ENCODE data around the gene CYP26C1.

CYP26C1 gene, protein sequence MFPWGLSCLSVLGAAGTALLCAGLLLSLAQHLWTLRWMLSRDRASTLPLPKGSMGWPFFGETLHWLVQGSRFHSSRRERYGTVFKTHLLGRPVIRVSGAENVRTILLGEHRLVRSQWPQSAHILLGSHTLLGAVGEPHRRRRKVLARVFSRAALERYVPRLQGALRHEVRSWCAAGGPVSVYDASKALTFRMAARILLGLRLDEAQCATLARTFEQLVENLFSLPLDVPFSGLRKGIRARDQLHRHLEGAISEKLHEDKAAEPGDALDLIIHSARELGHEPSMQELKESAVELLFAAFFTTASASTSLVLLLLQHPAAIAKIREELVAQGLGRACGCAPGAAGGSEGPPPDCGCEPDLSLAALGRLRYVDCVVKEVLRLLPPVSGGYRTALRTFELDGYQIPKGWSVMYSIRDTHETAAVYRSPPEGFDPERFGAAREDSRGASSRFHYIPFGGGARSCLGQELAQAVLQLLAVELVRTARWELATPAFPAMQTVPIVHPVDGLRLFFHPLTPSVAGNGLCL

DNA sequence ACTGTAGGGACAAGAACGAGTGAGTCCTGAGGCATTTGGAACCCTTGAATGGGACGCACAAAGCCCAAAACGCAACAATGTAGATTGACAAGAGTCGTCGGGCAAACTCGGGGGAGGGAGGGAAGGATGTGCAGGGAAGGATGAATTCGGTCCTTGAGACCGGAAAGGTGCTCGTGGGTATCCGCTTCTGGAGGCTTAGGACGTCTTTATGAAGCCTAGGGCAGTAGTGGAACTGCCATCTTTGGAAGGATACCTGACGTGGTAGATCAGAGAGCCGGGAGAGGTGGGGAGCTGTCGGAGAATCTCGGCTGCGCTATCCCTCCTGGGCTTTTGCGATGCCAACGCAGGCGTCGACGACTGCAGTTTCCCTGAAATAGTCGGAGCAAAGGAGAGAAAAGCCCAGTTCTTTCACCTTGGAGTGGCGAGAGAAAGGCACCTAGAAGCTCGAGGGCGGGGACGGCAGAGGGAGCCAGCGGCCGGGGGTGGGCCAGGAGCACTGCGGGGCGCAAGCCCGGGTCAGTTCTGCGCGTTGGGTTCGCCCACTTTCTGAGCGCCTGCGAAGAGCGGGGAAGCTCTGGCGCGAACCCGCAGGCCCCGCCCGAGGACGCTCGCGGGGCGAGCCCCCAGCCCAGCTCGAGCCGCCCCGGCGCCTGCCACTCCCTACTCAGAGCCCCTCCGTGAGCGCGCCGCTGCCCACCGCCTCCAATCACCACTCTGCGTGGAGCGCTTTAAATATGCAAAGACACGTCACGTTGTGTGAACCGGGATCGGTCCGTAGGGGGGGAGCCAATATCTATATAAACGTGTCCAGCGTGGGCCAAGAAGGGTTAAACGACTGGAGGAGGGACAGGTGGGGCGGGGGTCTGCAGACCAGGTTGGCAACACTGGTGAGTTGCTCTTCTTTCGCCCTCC, at the start of gene CYP26C1:
CYP26C1 (plus strand) TSS at position 824 of the 912 bp plus-strand sequence. CDS start 466 bp downstream, outside the sequence.
- DNase-seq (ENCODE audit: low read depth, low spot score): no peak

DNA sequence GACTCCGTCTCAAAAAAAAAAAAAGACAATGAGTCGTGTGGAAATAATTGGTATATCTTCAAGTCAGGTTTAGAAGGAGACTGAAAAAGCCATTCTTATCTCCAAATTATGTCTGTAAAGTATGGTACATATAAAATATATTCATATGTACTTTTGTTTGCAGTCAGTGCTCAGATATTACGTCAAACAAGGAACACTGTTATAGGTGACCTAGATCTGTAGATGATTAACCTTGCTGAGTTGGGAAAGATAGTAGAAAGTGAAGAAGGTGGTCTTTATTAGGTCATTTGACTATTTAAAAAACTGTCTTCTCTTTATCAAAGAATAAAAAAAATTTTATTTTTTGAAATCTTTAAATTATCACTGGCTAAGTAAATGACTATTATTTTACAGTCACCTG, 44.9 kb upstream of the CYP26C1 start:
- DNase-seq (ENCODE audit: low read depth, low spot score): no peak

DNA sequence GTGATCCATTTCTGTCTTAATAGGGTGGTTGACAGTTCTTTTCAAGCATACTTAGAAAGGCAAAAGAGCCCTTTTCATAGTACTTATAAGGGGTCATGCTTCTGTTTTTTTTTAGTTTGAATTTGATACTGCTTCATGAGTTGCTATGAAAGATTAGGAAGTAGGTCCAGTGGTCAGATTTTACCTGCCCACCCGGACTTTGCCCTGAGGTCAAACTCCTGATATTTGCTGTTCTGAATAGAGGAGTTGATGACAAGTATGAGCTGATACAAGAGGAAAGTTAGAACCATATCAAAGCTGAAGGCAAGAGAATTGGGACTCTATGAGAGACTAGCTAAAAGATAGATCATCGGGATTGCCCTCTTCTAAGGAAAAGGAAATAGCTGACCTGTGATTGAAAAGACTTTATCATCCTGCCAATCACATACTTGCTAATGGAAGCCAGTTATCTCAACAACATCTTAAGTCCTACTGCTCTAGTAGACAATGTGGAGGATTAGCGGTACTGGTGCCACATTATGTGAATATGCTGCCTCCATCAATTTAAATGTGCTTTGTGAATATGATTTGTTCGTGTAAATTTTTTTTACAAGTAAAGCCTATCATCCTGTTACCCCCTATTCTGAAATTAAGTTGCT, 37.5 kb upstream of the CYP26C1 start:
- DNase-seq (ENCODE audit: low read depth, low spot score): no peak

DNA sequence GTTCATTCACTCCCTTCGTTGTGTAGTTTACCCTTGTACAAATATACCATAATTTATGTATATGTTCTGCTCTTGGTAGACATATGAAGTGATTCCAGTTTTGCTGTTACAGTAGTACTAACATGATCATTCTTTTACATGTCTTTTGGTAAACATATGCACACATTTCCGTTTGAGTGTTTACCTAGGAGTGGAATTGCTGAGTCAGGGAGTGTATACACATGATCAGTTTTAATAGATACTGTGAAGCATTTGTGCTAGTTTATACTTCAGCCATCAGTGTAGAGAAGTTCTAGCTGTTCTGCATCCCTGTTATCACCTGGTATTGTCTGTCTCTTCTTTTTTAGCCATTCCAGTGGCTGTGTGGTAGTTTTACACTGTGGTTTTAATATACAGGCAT, 34.5 kb upstream of the CYP26C1 start:
- DNase-seq (ENCODE audit: low read depth, low spot score): no peak

DNA sequence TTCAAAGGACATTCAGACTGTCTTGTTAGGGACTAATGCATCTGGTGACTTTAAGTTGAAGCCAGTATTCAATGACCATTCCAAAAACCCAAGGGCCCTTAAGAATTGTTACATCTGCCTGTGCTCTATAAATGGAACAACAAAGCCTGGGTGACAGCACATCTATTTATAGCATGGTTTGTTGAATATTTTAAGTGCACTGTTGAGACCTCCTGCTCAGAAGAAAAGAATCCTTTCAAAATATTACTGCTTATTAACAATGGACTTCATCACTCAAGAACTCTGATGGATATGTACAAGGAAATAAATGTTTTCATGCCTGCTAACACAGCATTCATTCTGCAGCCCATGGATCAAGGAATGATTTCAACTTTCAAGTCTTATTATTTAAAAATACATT, 33.1 kb upstream of the CYP26C1 start:
- no peak for DNase-seq (ENCODE audit: low read depth, low spot score)

- DNase-seq (ENCODE audit: low read depth, low spot score): no peak
Measured at GRCh38 chr10:93028883-93029282, 31.7 kb upstream of the CYP26C1 start.

- no peak for DNase-seq (ENCODE audit: low read depth, low spot score)
Measured at GRCh38 chr10:93030409-93030808, 30.2 kb upstream of the CYP26C1 start.

DNA sequence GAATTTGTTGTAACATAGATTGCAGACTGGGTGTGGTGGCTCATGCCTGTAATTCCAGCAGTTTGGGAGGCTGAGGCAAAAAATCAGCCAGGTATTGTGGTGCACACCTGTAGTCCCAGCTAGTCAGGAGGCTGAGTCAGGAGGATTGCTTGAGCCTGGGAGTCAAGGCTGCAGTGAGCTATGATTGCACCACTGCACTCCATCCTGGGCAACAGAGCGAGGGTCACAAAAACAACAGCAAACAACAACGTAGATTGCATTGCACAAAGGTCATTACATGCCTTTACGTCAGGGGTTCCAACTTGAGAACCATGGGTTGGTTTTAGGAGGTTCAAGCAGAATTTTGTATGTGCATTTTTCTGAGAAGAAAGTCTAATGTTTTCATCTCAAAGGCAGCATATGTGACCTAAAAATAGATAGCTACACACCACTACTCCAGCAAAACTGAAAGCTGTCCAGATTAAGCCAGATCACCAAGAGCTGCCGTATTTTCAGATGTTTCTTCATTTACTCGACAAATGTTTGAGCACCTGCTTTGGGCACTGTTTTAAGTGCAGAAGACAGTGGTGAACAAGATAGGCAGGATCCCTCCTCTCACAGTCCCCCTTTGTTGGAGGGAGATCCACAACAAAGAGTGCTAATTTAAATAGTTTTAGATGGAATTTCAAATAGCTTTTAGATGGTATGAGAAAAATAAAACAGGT, 28.3 kb upstream of the CYP26C1 start:
- DNase-seq (ENCODE audit: low read depth, low spot score): no peak

GRCh38 chr10:93032809-93033137, 27.8 kb upstream of the CYP26C1 start:
- DNase-seq (ENCODE audit: low read depth, low spot score): no peak

DNA sequence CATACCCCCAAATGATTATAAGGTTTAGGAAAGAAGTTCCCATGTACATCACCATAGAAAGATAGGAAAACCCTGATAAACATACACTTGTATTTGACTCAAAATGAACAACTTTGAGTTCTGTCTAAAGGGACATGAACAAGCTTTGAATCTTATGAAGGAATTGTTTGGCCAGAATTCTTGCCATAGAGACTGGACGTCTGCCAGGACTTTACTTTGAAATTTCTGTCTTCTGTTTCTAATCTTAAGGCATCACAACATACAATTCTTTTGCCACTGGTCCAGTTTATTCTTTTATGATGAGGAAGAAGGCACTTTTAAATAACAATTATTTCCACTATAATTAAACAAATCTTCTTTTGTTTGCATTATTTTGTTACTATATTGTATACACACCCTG, 26.2 kb upstream of the CYP26C1 start:
- DNase-seq (ENCODE audit: low read depth, low spot score): no peak

GRCh38 chr10:93039110-93039509, 21.5 kb upstream of the CYP26C1 start:
- no peak for DNase-seq (ENCODE audit: low read depth, low spot score)

DNA sequence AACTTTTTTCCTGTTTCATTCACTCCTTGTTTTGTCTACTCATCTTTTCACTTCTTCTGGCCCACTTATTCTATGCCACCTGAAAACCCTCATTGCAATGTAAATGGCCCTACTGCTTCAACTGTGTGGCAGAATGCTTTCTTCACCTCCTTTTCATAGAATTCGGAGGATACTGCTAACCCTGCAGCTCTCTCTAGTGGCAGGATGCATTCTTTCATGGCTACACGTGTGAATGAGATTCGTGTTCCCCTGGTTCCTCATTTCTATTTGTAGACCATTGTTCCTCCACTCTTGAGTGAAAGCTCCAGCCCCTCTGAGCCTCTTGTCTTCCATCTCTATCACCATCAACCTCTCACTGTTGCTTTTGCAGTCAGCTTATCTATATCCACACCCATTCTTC, 20.9 kb upstream of the CYP26C1 start:
- peak; percentile 75 for DNase-seq (ENCODE audit: low read depth, low spot score)

- no peak for DNase-seq (ENCODE audit: low read depth, low spot score)
Measured at GRCh38 chr10:93054486-93054885, 6.1 kb upstream of the CYP26C1 start.

DNA sequence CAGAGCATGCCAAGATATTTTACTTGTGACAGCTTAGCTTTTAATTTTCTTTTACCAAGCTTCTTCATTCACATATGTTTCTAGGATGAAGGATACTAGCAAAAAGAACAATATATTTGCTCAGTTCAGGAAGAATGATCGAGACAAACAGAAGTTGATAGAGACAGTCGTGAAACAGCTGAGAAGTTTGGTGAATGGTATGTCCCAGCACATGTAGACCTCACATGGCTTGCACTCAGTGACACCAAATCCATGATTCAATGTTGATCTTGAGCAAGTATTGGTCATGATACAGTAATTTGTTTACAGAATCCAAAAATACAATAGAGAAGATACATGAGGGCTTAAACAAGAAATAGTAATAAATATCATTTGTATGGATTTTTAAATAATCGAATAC, 2.5 kb upstream of the CYP26C1 start:
- no peak for DNase-seq (ENCODE audit: low read depth, low spot score)

DNA sequence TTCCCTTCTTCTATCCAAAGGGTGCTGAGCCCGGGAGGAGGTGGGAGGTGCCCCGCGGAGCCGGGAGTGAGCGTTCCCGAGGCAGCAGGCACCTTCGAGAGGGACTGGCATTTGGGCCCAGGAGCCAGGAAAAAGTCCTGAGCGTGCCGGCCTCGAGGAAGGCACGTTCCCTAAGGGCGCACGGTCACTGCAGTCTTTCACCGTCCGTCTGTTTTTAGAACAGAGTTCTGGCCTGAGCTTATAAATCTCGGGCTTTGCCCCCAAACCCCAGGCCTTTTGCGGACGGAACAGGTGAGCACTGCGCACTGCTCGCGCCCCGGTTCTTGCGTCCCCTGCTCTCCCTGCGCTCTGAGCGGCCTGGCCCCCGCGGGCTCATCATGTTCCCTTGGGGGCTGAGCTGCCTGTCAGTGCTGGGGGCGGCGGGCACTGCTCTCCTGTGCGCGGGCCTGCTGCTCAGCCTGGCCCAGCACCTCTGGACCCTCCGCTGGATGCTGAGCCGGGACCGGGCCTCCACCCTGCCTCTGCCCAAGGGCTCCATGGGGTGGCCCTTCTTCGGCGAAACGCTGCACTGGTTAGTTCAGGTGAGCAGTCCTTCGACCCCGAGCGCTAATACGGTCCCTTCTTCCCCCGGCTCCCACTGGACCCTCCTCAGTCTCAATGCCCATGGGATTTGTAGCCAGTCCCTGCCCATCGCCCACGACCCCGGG, 442 bp downstream of the CYP26C1 start:
- no peak for DNase-seq (ENCODE audit: low read depth, low spot score)

- DNase-seq (ENCODE audit: low read depth, low spot score): no peak
Measured at GRCh38 chr10:93061594-93062513, 1.3 kb downstream of the CYP26C1 start.

DNA sequence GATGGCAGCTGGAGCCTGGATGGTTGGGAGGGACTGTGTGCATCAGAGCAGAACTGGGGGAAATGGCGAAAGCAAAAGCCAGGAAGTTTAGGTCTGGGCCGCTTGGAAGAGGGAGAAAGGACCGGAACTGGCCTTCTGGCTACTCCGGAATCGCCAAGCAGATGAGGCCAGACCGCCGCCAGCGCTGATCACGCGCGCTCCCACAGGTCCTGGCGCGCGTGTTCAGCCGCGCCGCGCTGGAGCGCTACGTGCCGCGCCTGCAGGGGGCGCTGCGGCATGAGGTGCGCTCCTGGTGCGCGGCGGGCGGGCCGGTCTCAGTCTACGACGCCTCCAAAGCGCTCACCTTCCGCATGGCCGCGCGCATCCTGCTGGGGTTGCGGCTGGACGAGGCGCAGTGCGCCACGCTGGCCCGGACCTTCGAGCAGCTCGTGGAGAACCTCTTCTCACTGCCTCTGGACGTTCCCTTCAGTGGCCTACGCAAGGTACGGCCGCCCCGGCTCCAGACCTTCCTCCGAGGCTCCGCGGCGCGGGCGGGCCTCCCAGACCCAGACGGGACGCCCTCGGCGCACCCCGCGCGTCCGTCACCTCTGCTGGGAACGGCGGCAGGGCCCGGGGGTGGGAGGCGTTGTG, 2.0 kb downstream of the CYP26C1 start:
- no peak for DNase-seq (ENCODE audit: low read depth, low spot score)

GRCh38 chr10:93063144-93063976, 2.8 kb downstream of the CYP26C1 start:
- no peak for DNase-seq (ENCODE audit: low read depth, low spot score)
